SKM-1 treated with dmso at 0.1 percent for 144 hours (cell line): Measurements from ENCODE around the gene KARS1.

ENCODE experiments used
- DNase-seq: peaks from one replicate; lab custom pipeline; 2025; ENCODE audit not compliant: unreplicated experiment; lab: John Stamatoyannopoulos, UW

KARS1 gene

GRCh38 chr16:75588716-75589115 is 58.7 kb downstream of the KARS1 start:
- DNase-seq, result no peak

GRCh38 chr16:75584108-75584507 is 63.4 kb downstream of the KARS1 start:
- DNase-seq, result no peak

- no peak for DNase-seq
These were observed 68.1 kb downstream of the KARS1 start for GRCh38 chr16:75579281-75579834.

GRCh38 chr16:75578725-75579124 is 68.7 kb downstream of the KARS1 start:
- DNase-seq, result no peak

- no peak for DNase-seq
These were observed 69.3 kb downstream of the KARS1 start for GRCh38 chr16:75578212-75578611.
